C4-2B (cell line): ENCODE measurements around the gene KLF3.

Experiments used
- CTCF ChIP-seq: fragments of 450-650 bp; conservative IDR thresholded peaks from 2 replicates; pipeline ENCODE4 v1.5.1; 2017; ENCODE audit warnings: mild to moderate bottlenecking
- ZFX ChIP-seq: fragments of 450-650 bp; IDR thresholded peaks from 2 replicates; pipeline ENCODE4 v1.6.1; 2017

GRCh38 chr4:38676986-38677385, 13.0 kb downstream of the KLF3 start:
- TF ChIP-seq CTCF (no peak), ZFX (no peak)
